Hepatocyte (in vitro differentiated cells): Measurements from ENCODE around the gene PRDX3. TPM values are rescaled to one million over a fixed set of nuclear protein-coding genes. Genes with fewer than 3 reads are reported as not detected.

ENCODE experiments used
- DNase-seq: peaks from one replicate; pipeline ENCODE4 v3.0.0-alpha.2; 2016; ENCODE audit warnings: low spot score
- H2AFZ ChIP-seq: fragments of 200-600 bp; sonication (generic); 2 replicates; pipeline ENCODE4 v1.6.0; 2016; ENCODE audit warnings: antibody characterized with exemption, mild to moderate bottlenecking
- H3K27ac ChIP-seq: fragments of 200-600 bp; sonication (generic); 2 replicates; pipeline ENCODE4 v1.5.1; 2016; ENCODE audit warnings: mild to moderate bottlenecking
- H3K27me3 ChIP-seq: fragments of 200-600 bp; sonication (generic); 2 replicates; pipeline ENCODE4 v1.6.1; 2016
- H3K36me3 ChIP-seq: fragments of 200-600 bp; sonication (generic); replicated peaks from 2 replicates; pipeline ENCODE4 v1.5.1; 2016; ENCODE audit warnings: low read depth; ENCODE audit not compliant: insufficient read depth
- H3K4me1 ChIP-seq: fragments of 200-600 bp; sonication (generic); 2 replicates; pipeline ENCODE4 v1.5.1; 2016; ENCODE audit warnings: mild to moderate bottlenecking, moderate library complexity; ENCODE audit not compliant: insufficient read depth
- H3K4me2 ChIP-seq: fragments of 200-600 bp; sonication (generic); 2 replicates; pipeline ENCODE4 v1.6.0; 2016
- H3K4me3 ChIP-seq: fragments of 200-600 bp; sonication (generic); 2 replicates; pipeline ENCODE4 v1.5.1; 2016; ENCODE audit warnings: mild to moderate bottlenecking
- H3K79me2 ChIP-seq: fragments of 200-600 bp; sonication (generic); 2 replicates; pipeline ENCODE4 v1.6.0; 2017; ENCODE audit warnings: mild to moderate bottlenecking
- H3K9me2 ChIP-seq: fragments of 200-600 bp; sonication (generic); replicated peaks from 2 replicates; pipeline ENCODE4 v1.6.0; 2017; ENCODE audit warnings: mild to moderate bottlenecking; ENCODE audit not compliant: insufficient read depth
- H3K9me3 ChIP-seq: fragments of 200-600 bp; sonication (generic); 2 replicates; pipeline ENCODE4 v1.5.1; 2016; ENCODE audit warnings: low read depth, mild to moderate bottlenecking
- H4K20me1 ChIP-seq: fragments of 200-600 bp; sonication (generic); 2 replicates; pipeline ENCODE4 v1.6.0; 2016; ENCODE audit warnings: mild to moderate bottlenecking; ENCODE audit not compliant: insufficient read depth, poor library complexity, severe bottlenecking
- EZH2 ChIP-seq: fragments of 200-600 bp; sonication (generic); IDR thresholded peaks from 2 replicates; pipeline ENCODE4 v1.6.1; 2016; ENCODE audit warnings: antibody characterized with exemption, mild to moderate bottlenecking, borderline replicate concordance
- EZH2phosphoT487 ChIP-seq: fragments of 200-600 bp; sonication (generic); IDR thresholded peaks from one replicate; pipeline ENCODE4 v1.6.1; 2018; ENCODE audit warnings: antibody characterized with exemption, mild to moderate bottlenecking, low read depth, moderate library complexity; ENCODE audit not compliant: unreplicated experiment, severe bottlenecking
- WGBS: methylation state at CpG from one replicate; pipeline ENCODE4 v1.1.6; 2016; ENCODE audit warnings: low lambda C conversion rate; ENCODE audit errors: missing lambda C conversion rate; 5-methylcytosine and 5-hydroxymethylcytosine counted together
- polyA plus RNA-seq: library from polyadenylated mRNA; unstranded; fragments of >200 nt; fragmentation: Nextera tagmentation; extraction: Ambion mirVana; gene quantifications from 2 replicates; pipeline ENCODE4 v1.2.1, GENCODE V29; 2016
- total RNA-seq: library from RNA; depleted of rRNA; stranded (reverse); fragments of >200 nt; gene quantifications from 2 replicates; pipeline ENCODE4 v1.2.3, GENCODE V29; 2014
- TF ChIP-seq, protein P1 (sequence below): fragments of 200-600 bp; sonication (generic); IDR thresholded peaks from 2 replicates; pipeline ENCODE4 v1.5.1; 2016; ENCODE audit warnings: antibody characterized with exemption, mild to moderate bottlenecking; ENCODE audit not compliant: poor library complexity

PRDX3 gene
- total and polyA plus RNA-seq, 2 experiments from 2014 or later: 294 to 333 TPM

DNA sequence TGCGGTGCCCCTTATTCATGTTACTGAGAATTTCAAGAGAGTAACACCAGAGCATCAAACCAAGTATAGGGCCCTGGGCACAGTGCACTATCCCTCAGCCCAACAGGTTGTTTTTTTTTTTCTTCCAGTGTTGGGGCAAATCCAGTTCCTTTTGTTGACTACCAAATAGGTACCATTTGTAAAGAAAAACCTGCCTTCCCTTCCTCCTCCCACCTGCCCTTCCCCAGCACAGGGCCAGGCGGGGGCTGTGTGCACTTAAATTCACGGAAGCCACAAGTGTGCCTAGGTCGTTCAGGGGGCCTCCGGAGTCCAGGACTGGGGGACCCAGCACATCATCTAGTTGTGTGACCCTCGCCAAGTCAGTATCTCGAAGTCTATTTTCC lies 12.5 kb downstream of the PRDX3 start:
- peaks cover 4% of the 10 kb centered on the region for H3K79me2 ChIP-seq
- 74% methylated on average over 7 of the region's 7 CpGs for WGBS
- H3K4me2 ChIP-seq: peak overlapping the region; percentile 98
- H3K9me3 ChIP-seq: no peaks in the 10 kb centered on the region
- peak overlapping the region; percentile 92 for H3K27ac ChIP-seq
- H3K4me1 ChIP-seq: peaks cover 12% of the 10 kb centered on the region
- H3K4me3 ChIP-seq: peak overlapping the region; percentile 100
- no peaks in the 10 kb centered on the region for H3K36me3 ChIP-seq
- H2AFZ ChIP-seq: peak overlapping the region; percentile 99
- no peak for DNase-seq
- no peaks in the 10 kb centered on the region for H4K20me1 ChIP-seq
- H3K9me2 ChIP-seq: no peaks in the 10 kb centered on the region
- H3K27me3 ChIP-seq: no peaks in the 10 kb centered on the region
- TF ChIP-seq, protein P1, sequence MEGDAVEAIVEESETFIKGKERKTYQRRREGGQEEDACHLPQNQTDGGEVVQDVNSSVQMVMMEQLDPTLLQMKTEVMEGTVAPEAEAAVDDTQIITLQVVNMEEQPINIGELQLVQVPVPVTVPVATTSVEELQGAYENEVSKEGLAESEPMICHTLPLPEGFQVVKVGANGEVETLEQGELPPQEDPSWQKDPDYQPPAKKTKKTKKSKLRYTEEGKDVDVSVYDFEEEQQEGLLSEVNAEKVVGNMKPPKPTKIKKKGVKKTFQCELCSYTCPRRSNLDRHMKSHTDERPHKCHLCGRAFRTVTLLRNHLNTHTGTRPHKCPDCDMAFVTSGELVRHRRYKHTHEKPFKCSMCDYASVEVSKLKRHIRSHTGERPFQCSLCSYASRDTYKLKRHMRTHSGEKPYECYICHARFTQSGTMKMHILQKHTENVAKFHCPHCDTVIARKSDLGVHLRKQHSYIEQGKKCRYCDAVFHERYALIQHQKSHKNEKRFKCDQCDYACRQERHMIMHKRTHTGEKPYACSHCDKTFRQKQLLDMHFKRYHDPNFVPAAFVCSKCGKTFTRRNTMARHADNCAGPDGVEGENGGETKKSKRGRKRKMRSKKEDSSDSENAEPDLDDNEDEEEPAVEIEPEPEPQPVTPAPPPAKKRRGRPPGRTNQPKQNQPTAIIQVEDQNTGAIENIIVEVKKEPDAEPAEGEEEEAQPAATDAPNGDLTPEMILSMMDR: no peak
- TF ChIP-seq EZH2phosphoT487 (no peak), EZH2 (no peak)

DNA sequence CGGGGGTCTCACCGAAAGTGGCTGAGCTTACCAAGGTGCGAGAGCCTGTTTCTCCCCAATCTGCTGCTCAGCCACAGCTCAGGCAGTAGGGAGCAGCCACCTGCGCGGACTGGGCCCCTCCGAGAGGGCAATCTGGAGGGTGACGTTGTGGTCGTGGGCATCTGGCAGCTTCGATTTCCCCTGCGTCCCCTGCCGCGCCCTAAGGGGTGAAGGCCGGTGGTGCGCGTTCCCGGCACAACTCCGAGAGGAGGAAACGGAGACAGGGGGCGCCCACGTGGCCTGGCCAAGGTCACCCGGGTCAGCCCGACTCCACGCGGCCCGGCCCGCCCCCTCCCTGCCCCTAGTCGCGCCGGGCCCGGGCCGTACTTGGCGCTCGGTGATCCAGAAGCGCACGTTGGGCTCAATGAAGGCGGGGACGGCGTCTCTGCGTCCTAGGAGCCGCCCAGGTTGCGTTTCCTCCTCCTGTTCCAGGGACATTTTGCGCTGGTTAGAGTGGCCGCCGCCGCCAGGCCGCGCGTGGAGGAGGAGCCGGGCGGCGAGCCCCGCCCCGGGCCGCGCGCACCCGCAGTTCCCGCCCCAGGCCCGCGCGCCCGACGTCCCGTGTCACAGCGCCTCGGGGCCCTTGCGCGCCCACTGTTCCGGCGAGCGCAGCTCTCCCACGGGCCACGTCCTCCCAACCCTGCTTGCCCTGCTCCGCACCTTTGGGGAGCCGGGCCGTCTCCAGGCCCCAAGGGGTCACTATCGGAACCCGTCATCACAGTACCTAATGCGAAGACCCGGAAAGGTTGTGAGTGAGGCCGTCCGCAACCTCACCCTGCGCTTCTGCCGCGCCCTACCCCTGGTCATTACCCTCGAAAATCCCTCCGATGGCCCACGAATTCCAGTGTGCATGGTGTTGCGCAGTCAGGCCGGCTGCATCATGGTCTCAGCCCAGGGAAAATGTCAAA lies 13.2 kb downstream of the PRDX3 start, which contains the start of gene SFXN4:
SFXN4 (minus strand) TSS at position 544 of the 947 bp plus-strand sequence; CDS start at position 477, 67 bp downstream.
- peaks cover 12% of the 10 kb centered on the region for H3K4me1 ChIP-seq
- H3K27ac ChIP-seq: peak within 1 kb of the TSS; percentile 92
- H3K36me3 ChIP-seq: no peaks in the 10 kb centered on the region
- H2AFZ ChIP-seq: peak within 1 kb of the TSS; percentile 99
- H3K9me2 ChIP-seq: no peaks in the 10 kb centered on the region
- peak; percentile 87 for DNase-seq
- no peaks in the 10 kb centered on the region for H3K27me3 ChIP-seq
- peak within 1 kb of the TSS; percentile 100 for H3K4me3 ChIP-seq
- H3K9me3 ChIP-seq: no peaks in the 10 kb centered on the region
- peak within 1 kb of the TSS; percentile 98 for H3K4me2 ChIP-seq
- H4K20me1 ChIP-seq: no peaks in the 10 kb centered on the region
- peaks cover 4% of the 10 kb centered on the region for H3K79me2 ChIP-seq
- no peak for TF ChIP-seq EZH2phosphoT487
- no peak for TF ChIP-seq EZH2
- TF ChIP-seq, protein P1: no peak
- 3% methylated on average over 50 of the region's 90 CpGs for WGBS

DNA sequence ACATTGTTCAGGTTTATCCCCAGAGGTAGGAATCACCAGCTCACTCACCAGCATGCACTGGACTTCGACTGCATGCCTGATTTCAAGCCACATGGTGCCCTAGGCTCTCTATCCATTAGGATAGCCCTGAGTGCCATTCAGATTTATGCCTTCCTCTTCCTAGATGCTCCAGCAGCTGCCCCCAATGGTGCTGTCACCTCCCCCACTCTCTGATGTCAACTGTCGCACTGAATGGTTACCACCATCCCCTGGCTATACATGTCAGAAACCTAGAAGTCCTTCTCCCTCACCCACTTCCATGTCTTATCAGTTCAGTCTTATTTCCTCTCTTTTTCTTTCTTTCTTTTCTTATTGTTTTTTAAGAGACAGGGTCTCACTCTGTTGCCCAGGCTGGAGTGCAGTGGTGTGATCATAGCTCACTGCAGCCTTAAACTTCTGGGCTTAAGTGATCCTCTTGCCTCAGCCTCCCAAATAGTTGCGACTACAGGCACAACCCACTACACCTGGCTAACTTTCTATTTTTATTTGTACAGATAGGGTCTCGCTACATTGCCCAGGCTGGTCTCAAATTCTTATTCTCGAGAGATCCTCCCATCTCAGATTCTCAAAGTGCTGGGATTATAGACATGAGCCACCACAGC lies 16.0 kb downstream of the PRDX3 start:
- WGBS: 93% methylated on average over 5 of the region's 5 CpGs
- no peaks in the 10 kb centered on the region for H3K9me2 ChIP-seq
- no peak overlapping the region for H3K4me2 ChIP-seq
- peaks cover 4% of the 10 kb centered on the region for H3K79me2 ChIP-seq
- H2AFZ ChIP-seq: no peak overlapping the region
- H4K20me1 ChIP-seq: no peaks in the 10 kb centered on the region
- H3K4me3 ChIP-seq: no peak overlapping the region
- TF ChIP-seq EZH2 (no peak), EZH2phosphoT487 (no peak)
- TF ChIP-seq, protein P1: no peak
- H3K27me3 ChIP-seq: no peaks in the 10 kb centered on the region
- no peak for DNase-seq
- H3K27ac ChIP-seq: no peak overlapping the region
- H3K9me3 ChIP-seq: no peaks in the 10 kb centered on the region
- peaks cover 12% of the 10 kb centered on the region for H3K4me1 ChIP-seq
- H3K36me3 ChIP-seq: no peaks in the 10 kb centered on the region
